ENCODE measurements around the gene EXPH5. TPM values are rescaled to one million over a fixed set of nuclear protein-coding genes. Genes with fewer than 3 reads are reported as not detected.

Gene EXPH5
- total RNA-seq, 4 donors from 2014 or later: 19.8 to 73.8 (median 33.2) TPM

DNA sequence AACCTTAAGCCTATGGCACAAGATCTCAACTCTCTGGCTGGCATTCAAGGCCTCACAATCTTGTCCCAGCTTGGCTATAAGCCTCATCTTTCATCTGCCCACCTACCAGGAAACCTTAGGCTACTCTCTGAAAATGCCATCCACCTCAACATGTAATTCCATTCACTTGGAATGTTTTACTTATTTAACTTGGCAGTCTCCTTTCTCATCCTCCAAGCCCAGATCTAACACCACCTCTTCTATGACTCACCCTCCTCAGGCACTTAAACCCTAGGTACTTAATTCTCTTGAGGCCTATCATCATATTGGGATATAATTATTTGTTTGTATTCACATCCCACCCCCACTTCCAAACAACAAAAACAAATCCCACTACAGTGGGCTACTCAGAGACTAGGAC, 110.4 kb downstream of the EXPH5 start:
- H3K4me3 ChIP-seq: no peak overlapping the region
- no peak overlapping the region for H3K27ac ChIP-seq
- H3K4me1 ChIP-seq: no peaks in the 10 kb centered on the region
- no peak for DNase-seq
- in situ Hi-C loops (cut with MboI; ENCODE audit: low pct_ligation_motif_present in 1 of 4, low pct_unique_long_range_greater_than_20kb in 1 of 4, low sequenced_read_pairs in 3 of 4) (loop anchor here in 1 of 4 donors (25.0 kb wide), 1 partner anchor 346 kb away; no protein-coding TSS in a partner anchor), intact Hi-C loops (cut with DNase I; ENCODE audit: low total_unique reads) (no loop called here)
- H3K9me3 ChIP-seq: no peaks in the 10 kb centered on the region
- TF ChIP-seq POLR2AphosphoS5 (IDR thresholded peaks at IDR 0.05) (no peak), POLR2A (IDR thresholded peaks at IDR 0.05) (no peak), EP300 (IDR thresholded peaks at IDR 0.05; ENCODE audit: low read depth) (no peak)
- TF ChIP-seq, protein P1, sequence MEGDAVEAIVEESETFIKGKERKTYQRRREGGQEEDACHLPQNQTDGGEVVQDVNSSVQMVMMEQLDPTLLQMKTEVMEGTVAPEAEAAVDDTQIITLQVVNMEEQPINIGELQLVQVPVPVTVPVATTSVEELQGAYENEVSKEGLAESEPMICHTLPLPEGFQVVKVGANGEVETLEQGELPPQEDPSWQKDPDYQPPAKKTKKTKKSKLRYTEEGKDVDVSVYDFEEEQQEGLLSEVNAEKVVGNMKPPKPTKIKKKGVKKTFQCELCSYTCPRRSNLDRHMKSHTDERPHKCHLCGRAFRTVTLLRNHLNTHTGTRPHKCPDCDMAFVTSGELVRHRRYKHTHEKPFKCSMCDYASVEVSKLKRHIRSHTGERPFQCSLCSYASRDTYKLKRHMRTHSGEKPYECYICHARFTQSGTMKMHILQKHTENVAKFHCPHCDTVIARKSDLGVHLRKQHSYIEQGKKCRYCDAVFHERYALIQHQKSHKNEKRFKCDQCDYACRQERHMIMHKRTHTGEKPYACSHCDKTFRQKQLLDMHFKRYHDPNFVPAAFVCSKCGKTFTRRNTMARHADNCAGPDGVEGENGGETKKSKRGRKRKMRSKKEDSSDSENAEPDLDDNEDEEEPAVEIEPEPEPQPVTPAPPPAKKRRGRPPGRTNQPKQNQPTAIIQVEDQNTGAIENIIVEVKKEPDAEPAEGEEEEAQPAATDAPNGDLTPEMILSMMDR (IDR thresholded peaks at IDR 0.05): no peak
- no peaks in the 10 kb centered on the region for H3K27me3 ChIP-seq
- peaks cover 0 to 22% (median 7%) of the 10 kb centered on the region in 4 donors for H3K36me3 ChIP-seq

- peaks cover 0 to 12% (median 3%) of the 10 kb centered on the region in 4 donors for H3K36me3 ChIP-seq
- WGBS, 2 donors (ENCODE audit: low coverage in 1 of 2): 83 to 85% methylated on average over 9 to 11 of the region's 11 CpGs
- in situ Hi-C loops (cut with MboI; ENCODE audit: low pct_ligation_motif_present in 1 of 4, low pct_unique_long_range_greater_than_20kb in 1 of 4, low sequenced_read_pairs in 3 of 4): loop anchor here in 1 of 4 donors (25.0 kb wide), 1 partner anchor 338 kb away; no protein-coding TSS in a partner anchor
These were observed 118.7 kb downstream of the EXPH5 start for GRCh38 chr11:108474664-108475463.

GRCh38 chr11:108472681-108473080, 120.9 kb downstream of the EXPH5 start:
- Histone ChIP-seq H3K4me1 (peaks cover 0 to 5% (median 0%) of the 10 kb centered on the region in 4 donors), H3K36me3 (peaks cover 0 to 11% (median 0%) of the 10 kb centered on the region in 4 donors), H3K27ac (no peak overlapping the region), H3K9me3 (no peaks in the 10 kb centered on the region), H3K27me3 (no peaks in the 10 kb centered on the region), H3K4me3 (no peak overlapping the region)
- in situ Hi-C loops (cut with MboI; ENCODE audit: low pct_ligation_motif_present in 1 of 4, low pct_unique_long_range_greater_than_20kb in 1 of 4, low sequenced_read_pairs in 3 of 4) (no loop called here), intact Hi-C loops (cut with DNase I; ENCODE audit: low total_unique reads) (no loop called here)
- 90 to 100% methylated on average over 1 of the region's 1 CpG for WGBS, 2 donors (ENCODE audit: low coverage in 1 of 2)
- TF ChIP-seq POLR2A (IDR thresholded peaks at IDR 0.05) (no peak), EP300 (IDR thresholded peaks at IDR 0.05; ENCODE audit: low read depth) (no peak), POLR2AphosphoS5 (IDR thresholded peaks at IDR 0.05) (no peak)
- TF ChIP-seq, protein P1 (IDR thresholded peaks at IDR 0.05): no peak
- DNase-seq: no peak

More at GRCh38 chr11:108474664-108475463, 118.7 kb downstream of the EXPH5 start:
- Histone ChIP-seq H3K27ac (no peak overlapping the region), H3K4me3 (no peak overlapping the region), H3K9me3 (no peaks in the 10 kb centered on the region), H3K4me1 (no peaks in the 10 kb centered on the region), H3K27me3 (no peaks in the 10 kb centered on the region)
- DNase-seq: no peak
- TF ChIP-seq POLR2AphosphoS5 (IDR thresholded peaks at IDR 0.05) (no peak), EP300 (IDR thresholded peaks at IDR 0.05; ENCODE audit: low read depth) (no peak), POLR2A (IDR thresholded peaks at IDR 0.05) (no peak)
- TF ChIP-seq, protein P1 (IDR thresholded peaks at IDR 0.05): no peak
- intact Hi-C loops (cut with DNase I; ENCODE audit: low total_unique reads): no loop called here

DNA sequence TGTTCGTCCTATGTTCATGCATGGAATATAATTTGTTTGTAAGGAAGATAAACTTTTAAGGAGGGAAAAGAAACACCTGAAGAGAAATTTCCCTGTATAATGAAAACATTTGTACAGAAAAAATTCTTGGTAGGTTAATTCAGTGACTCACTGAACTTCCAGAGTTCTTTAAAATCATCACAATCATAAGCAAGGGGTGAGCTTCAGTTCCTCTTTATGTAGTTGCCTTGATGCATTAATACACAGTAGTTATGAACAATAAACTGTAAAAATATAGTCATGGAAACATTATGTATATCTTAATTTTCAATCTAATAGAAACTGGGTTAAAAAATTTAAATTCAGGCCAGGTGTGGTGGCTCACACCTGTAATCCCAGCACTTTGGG, 125.1 kb downstream of the EXPH5 start:
- Histone ChIP-seq H3K4me1 (peaks cover 0 to 13% (median under 1%) of the 10 kb centered on the region in 4 donors), H3K27me3 (no peaks in the 10 kb centered on the region), H3K9me3 (no peaks in the 10 kb centered on the region), H3K4me3 (no peak overlapping the region), H3K27ac (peak overlapping the region in 2 of 4 donors; percentile 98 to 99), H3K36me3 (no peaks in the 10 kb centered on the region)
- intact Hi-C loops (cut with DNase I; ENCODE audit: low total_unique reads) (no loop called here), in situ Hi-C loops (cut with MboI; ENCODE audit: low pct_ligation_motif_present in 1 of 4, low pct_unique_long_range_greater_than_20kb in 1 of 4, low sequenced_read_pairs in 3 of 4) (loop anchor here in 1 of 4 donors (10.0 kb wide), 1 partner anchor 244 kb away; the partner anchor contains the start of genes ATM and NPAT)
- DNase-seq: no peak
- WGBS, 2 donors (ENCODE audit: low coverage in 1 of 2): 85 to 100% methylated on average over 1 of the region's 1 CpG
- TF ChIP-seq EP300 (IDR thresholded peaks at IDR 0.05; ENCODE audit: low read depth) (no peak), POLR2AphosphoS5 (IDR thresholded peaks at IDR 0.05) (no peak), POLR2A (IDR thresholded peaks at IDR 0.05) (no peak)
- TF ChIP-seq, protein P1 (IDR thresholded peaks at IDR 0.05): no peak

Data from transverse colon (tissue), 4 donors.